HL-60 (cell line): Measurements from ENCODE around the gene CCDC159.

Source experiments
- DNase-seq, 2 experiments: peaks; one replicate each; pipeline ENCODE4 v3.0.0-alpha.2; 2010 to 2020; ENCODE audit warnings: low read depth in 1 of 2, low spot score in 1 of 2
- H3K27ac ChIP-seq: fragments of 250-450 bp; sonication (Bioruptor Pico); replicated peaks from 2 replicates; pipeline ENCODE4 v1.5.1; 2020; ENCODE audit warnings: mild to moderate bottlenecking, moderate library complexity
- H3K27me3 ChIP-seq: fragments of 250-450 bp; sonication (Bioruptor Pico); 2 replicates; pipeline ENCODE4 v1.5.1; 2021; ENCODE audit warnings: mild to moderate bottlenecking, moderate library complexity; ENCODE audit not compliant: insufficient read depth, poor library complexity, severe bottlenecking
- H3K4me3 ChIP-seq: replicated peaks from 2 replicates; pipeline ENCODE4 v1.5.1; 2011; ENCODE audit warnings: mild to moderate bottlenecking, control low read depth, low read length; ENCODE audit not compliant: insufficient read depth
- GABPA ChIP-seq: IDR thresholded peaks from 2 replicates; pipeline ENCODE4 v1.6.1; 2012; ENCODE audit warnings: low read depth
- POLR2AphosphoS5 ChIP-seq: IDR thresholded peaks from 2 replicates; pipeline ENCODE4 v1.6.1; 2012; ENCODE audit warnings: low read depth
- SPI1 ChIP-seq: IDR thresholded peaks from 2 replicates; pipeline ENCODE4 v1.6.1; 2012; ENCODE audit warnings: low read depth, mild to moderate bottlenecking, borderline replicate concordance
- TF ChIP-seq, protein P1 (sequence below): IDR thresholded peaks from 2 replicates; pipeline ENCODE4 v1.6.1; 2012; ENCODE audit warnings: low read depth; ENCODE audit not compliant: insufficient replicate concordance
- TF ChIP-seq, protein P2 (sequence below): IDR thresholded peaks from one replicate; pipeline ENCODE4 v1.5.1; 2011; ENCODE audit warnings: low read length, control low read depth, inconsistent platforms; ENCODE audit not compliant: insufficient read depth

CCDC159 gene

DNA sequence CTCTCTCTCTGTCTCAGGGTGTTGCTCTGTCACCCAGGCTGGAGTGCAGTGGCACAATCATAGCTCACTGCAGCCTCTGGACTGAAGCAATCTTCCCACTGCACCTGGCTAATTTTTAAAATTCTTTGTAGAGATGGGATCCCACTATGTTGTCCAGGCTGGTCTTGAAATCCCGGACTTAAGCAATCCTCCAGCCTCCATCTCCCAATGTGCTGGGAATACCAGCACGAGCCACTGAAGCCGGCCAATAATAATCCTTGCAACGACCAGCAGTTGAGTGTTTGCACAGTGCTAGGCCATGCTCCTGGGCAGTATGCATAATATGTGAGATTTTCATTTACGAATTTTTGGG, 38.4 kb downstream of the CCDC159 start:
- TF ChIP-seq GABPA, result no peak
- TF ChIP-seq, protein P1, sequence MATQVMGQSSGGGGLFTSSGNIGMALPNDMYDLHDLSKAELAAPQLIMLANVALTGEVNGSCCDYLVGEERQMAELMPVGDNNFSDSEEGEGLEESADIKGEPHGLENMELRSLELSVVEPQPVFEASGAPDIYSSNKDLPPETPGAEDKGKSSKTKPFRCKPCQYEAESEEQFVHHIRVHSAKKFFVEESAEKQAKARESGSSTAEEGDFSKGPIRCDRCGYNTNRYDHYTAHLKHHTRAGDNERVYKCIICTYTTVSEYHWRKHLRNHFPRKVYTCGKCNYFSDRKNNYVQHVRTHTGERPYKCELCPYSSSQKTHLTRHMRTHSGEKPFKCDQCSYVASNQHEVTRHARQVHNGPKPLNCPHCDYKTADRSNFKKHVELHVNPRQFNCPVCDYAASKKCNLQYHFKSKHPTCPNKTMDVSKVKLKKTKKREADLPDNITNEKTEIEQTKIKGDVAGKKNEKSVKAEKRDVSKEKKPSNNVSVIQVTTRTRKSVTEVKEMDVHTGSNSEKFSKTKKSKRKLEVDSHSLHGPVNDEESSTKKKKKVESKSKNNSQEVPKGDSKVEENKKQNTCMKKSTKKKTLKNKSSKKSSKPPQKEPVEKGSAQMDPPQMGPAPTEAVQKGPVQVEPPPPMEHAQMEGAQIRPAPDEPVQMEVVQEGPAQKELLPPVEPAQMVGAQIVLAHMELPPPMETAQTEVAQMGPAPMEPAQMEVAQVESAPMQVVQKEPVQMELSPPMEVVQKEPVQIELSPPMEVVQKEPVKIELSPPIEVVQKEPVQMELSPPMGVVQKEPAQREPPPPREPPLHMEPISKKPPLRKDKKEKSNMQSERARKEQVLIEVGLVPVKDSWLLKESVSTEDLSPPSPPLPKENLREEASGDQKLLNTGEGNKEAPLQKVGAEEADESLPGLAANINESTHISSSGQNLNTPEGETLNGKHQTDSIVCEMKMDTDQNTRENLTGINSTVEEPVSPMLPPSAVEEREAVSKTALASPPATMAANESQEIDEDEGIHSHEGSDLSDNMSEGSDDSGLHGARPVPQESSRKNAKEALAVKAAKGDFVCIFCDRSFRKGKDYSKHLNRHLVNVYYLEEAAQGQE, result no peak
- DNase-seq, result no peak
- no peak overlapping the region for H3K4me3 ChIP-seq
- peaks cover 8% of the 10 kb centered on the region for H3K27me3 ChIP-seq
- no peak overlapping the region for H3K27ac ChIP-seq

DNA sequence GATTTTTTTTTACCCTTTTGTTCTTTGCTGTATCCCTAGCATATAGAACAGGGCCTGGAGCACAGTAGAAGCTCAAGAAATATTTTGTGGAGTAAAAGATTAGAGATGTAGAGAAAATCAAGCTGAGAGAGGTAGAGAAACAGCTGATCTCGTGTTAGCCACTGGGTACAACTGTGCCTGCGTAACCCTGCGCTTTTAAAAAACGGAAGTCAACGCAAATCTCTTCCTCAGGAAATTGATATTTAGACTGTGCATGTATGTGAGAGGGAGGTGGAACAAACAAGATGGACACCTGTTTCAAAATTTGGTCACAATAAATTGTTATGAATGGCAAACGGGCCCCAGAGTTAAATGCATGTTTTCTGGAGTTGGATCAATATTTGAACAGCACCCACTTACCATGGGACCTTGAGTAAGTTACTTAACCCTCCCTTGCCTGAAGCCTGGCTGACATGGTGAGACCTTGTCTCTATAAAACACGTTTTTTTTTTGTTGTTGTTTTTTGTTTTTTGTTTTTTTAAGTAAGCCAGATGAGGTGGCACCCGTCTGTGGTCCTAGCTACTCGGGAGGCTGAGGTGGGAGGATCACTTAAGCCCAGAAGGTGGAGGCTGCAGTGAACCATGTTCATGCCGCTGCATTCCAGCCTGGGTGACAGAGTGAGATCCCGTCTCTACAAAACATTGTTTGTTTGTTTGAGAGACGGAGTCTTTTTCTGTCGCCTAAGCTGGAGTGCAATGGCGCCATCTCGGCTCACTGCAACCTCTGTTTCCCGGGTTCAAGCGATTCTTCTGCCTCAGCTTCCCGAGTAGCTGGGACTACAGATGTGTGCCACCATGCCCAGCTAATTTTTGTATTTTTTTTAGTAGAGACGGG, 41.1 kb downstream of the CCDC159 start:
- Histone ChIP-seq H3K27ac (no peak overlapping the region), H3K27me3 (peaks cover 8% of the 10 kb centered on the region), H3K4me3 (no peak overlapping the region)
- DNase-seq, result peak in 1 of 2 experiments; percentile 69
- peak; percentile 97 for TF ChIP-seq SPI1
- TF ChIP-seq, protein P1, result no peak

DNA sequence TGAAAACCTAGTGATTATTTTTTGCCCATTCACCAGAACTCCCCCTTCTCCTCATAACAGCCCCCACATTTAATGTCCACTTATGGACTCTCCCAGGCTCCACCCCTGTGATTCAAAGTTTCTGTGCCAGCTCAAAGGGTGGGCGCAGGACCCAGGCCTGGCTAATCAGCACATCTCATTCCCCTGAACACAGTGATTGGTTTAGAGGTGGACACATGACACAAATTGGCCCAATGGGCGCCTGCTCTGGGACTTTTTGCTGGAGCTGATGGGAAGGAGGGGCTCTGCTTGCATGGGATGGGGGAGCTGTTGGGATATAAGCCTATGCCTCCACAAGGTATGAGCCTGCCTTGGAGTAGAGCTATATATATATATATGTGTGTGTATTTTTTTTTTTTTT, 44.0 kb downstream of the CCDC159 start:
- no peak overlapping the region for H3K27ac ChIP-seq
- no peak overlapping the region for H3K4me3 ChIP-seq
- no peak for TF ChIP-seq GABPA
- TF ChIP-seq, protein P2, sequence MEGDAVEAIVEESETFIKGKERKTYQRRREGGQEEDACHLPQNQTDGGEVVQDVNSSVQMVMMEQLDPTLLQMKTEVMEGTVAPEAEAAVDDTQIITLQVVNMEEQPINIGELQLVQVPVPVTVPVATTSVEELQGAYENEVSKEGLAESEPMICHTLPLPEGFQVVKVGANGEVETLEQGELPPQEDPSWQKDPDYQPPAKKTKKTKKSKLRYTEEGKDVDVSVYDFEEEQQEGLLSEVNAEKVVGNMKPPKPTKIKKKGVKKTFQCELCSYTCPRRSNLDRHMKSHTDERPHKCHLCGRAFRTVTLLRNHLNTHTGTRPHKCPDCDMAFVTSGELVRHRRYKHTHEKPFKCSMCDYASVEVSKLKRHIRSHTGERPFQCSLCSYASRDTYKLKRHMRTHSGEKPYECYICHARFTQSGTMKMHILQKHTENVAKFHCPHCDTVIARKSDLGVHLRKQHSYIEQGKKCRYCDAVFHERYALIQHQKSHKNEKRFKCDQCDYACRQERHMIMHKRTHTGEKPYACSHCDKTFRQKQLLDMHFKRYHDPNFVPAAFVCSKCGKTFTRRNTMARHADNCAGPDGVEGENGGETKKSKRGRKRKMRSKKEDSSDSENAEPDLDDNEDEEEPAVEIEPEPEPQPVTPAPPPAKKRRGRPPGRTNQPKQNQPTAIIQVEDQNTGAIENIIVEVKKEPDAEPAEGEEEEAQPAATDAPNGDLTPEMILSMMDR, result no peak
- TF ChIP-seq, protein P1, result no peak
- DNase-seq, result no peak
- no peaks in the 10 kb centered on the region for H3K27me3 ChIP-seq

DNA sequence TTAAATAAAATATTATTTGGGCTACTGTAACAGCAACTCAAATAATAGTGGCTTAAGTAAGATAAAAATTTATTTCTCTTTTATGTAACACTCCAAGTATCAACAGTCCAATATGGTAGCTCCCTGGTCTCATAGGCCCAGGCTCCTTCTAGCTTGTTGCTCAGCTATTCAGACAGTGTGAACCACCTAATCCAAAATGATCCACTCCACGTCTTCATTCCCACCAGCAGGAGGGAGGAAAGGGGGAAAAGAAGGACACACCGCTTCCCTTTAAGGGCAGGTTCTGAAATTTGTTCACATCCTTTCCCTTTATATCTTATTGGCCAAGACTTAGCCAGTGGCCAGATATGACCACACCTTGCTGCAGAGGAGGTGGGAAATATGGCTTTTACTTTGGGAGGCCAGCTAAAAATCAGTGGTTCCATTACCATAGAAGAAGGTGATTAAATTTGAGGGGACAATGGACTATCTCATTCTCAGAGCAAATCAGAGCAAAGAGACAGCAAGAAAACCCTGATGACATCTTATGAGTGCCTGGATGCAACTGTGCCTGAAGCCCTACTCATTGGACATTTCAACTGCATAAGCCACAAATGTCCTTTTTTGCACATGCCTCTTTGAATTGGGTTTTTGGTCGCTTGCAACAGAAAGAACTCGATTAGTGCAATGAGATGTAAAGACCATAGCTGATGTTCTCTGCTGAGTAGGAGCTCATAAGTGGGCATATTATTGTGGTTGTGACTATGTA, 44.8 kb downstream of the CCDC159 start:
- DNase-seq, result no peak
- no peak overlapping the region for H3K27ac ChIP-seq
- TF ChIP-seq, protein P1, result no peak
- TF ChIP-seq, protein P2, result no peak
- TF ChIP-seq POLR2AphosphoS5, result no peak
- TF ChIP-seq GABPA, result no peak
- no peak for TF ChIP-seq SPI1
- no peak overlapping the region for H3K4me3 ChIP-seq
- H3K27me3 ChIP-seq, result no peaks in the 10 kb centered on the region
